Stimulated activated CD4-positive, alpha-beta T cell treated with anti-CD3 and anti-CD28 coated beads, Interleukin-1b, Interleukin-23, amount 100 ng/mL, for 4 hours (primary cell): Measurements from ENCODE around the gene IDH2.
A peak's percentile ranks its signal among the peaks of the same experiment; 100 is the strongest.
"Not testable (repeated sequence)": the region's sequence is repeated elsewhere in the genome, so short reads cannot be mapped to it uniquely, and the experiment has no call there.

ENCODE experiments used
- DNase-seq, 2 donors: peaks; one replicate each; pipeline ENCODE4 v3.0.0-alpha.2; 2020; ENCODE audit warnings: low read depth in 2 of 2

IDH2 gene

GRCh38 chr15:90115783-90116182, 13.5 kb upstream of the IDH2 start:
- no peak for DNase-seq

GRCh38 chr15:90114451-90114901, 12.2 kb upstream of the IDH2 start:
- DNase-seq, result no peak

- DNase-seq, result no peak
These were observed 10.9 kb upstream of the IDH2 start for GRCh38 chr15:90113166-90113565.

GRCh38 chr15:90109163-90109751, 7.0 kb upstream of the IDH2 start:
- not testable (repeated sequence) for DNase-seq

- DNase-seq, result not testable (repeated sequence)
These were observed 5.8 kb upstream of the IDH2 start for GRCh38 chr15:90108038-90108437.

GRCh38 chr15:90106522-90107117, 4.4 kb upstream of the IDH2 start:
- DNase-seq, result no peak

- no peak for DNase-seq
These were observed 3.3 kb upstream of the IDH2 start for GRCh38 chr15:90105521-90105920.

GRCh38 chr15:90104551-90104950, 2.3 kb upstream of the IDH2 start:
- no peak for DNase-seq

GRCh38 chr15:90103701-90104329, 1.5 kb upstream of the IDH2 start:
- no peak for DNase-seq

GRCh38 chr15:90101130-90101968, 919 bp downstream of the IDH2 start:
- DNase-seq, result peak in 1 of 2 donors; percentile 21

GRCh38 chr15:90099868-90100831, 2.1 kb downstream of the IDH2 start:
- no peak for DNase-seq

- DNase-seq, result peak in 1 of 2 donors; percentile 23
These were observed 3.0 kb downstream of the IDH2 start for GRCh38 chr15:90099072-90099867.

- peak in 1 of 2 donors; percentile 53 for DNase-seq
These were observed 4.8 kb downstream of the IDH2 start for GRCh38 chr15:90097475-90097874.

GRCh38 chr15:90095521-90095959, 6.7 kb downstream of the IDH2 start:
- DNase-seq, result no peak

GRCh38 chr15:90091156-90091931, 10.9 kb downstream of the IDH2 start:
- DNase-seq, result no peak

- no peak for DNase-seq
These were observed 11.9 kb downstream of the IDH2 start for GRCh38 chr15:90090226-90090848.

- DNase-seq, result no peak
These were observed 14.7 kb downstream of the IDH2 start for GRCh38 chr15:90087454-90088154.

GRCh38 chr15:90086868-90087268, 15.4 kb downstream of the IDH2 start:
- peak in 1 of 2 donors; percentile 47 for DNase-seq
